GM12891 (cell line): ENCODE measurements around the gene STOML2.

Experiments
- POLR2A ChIP-seq: IDR thresholded peaks from 2 replicates; pipeline ENCODE4 v1.6.1; 2011; ENCODE audit warnings: low read depth, low read length, control low read depth
- TAF1 ChIP-seq: IDR thresholded peaks from 2 replicates; pipeline ENCODE4 v1.6.1; 2011; ENCODE audit warnings: low read depth, low read length, control low read depth

DNA sequence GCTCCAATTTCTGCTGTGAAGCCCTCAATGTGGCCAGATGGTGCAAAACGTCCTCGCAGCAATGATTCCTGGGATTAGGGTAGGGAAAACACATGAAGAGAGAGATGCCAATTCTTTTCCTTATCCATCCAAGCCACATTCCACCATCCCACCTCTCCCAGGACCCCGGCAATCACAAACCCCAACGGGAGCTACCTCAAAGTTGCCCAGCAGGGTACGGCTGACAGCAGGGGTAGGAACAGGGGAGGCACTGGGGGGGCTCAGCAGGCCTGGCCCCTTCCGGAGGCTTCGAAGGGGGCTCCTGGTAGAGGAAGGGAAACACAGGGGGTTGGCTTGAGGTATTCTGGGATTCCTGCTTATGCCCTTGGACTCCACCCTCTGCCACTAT lies 3.4 kb upstream of the STOML2 start:
- TF ChIP-seq TAF1 (no peak), POLR2A (no peak)
